ENCODE data around the gene CAMP.

CAMP gene, protein sequence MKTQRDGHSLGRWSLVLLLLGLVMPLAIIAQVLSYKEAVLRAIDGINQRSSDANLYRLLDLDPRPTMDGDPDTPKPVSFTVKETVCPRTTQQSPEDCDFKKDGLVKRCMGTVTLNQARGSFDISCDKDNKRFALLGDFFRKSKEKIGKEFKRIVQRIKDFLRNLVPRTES

DNA sequence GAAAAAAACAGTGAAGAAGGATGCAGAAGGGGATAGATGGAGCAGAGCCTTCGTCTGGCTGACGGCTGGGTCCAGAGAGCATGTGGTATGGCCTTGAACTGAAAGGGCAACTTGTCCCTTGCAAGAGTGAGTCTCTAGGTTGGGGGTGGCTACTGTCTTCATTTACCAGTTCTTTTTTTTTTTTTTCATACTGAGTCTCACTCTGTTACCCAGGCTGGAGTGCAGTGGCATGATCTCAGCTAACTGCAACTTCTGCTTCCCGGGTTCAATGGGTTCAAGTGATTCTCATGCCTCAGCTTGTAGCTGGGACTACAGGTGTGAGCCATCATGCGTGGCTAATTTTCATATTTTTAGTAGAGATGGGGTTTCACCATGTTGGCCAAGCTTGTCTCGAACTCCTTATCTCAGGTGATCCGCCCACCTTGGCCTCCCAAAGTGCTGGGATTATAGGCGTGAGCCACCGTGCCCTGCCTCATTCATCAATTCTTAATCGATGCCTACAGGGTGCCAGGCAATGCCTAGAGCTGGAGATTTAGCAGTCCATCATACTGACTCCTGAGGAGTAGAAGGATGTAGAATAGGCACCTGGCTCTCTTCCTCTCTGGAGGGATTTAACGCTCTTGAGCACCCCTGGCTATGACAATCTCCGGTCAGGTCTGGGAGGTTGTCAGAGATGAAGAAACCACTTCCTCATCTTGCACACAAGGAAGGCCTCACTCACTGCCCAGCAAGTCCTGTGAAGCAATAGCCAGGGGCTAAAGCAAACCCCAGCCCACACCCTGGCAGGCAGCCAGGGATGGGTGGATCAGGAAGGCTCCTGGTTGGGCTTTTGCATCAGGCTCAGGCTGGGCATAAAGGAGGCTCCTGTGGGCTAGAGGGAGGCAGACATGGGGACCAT is at the start of gene CAMP:
Gene CAMP (plus strand): TSS at position 880 of the 898 bp plus-strand sequence. CDS start 17 bp downstream, at position 897.
- Histone ChIP-seq H3K4me3 (no peak within 1 kb of the TSS), H3K27ac (peak within 1 kb of the TSS in 3 of 21 experiments; percentile 20 to 32 (median 32))

GRCh38 chr3:48178072-48178471 is 45.2 kb upstream of the CAMP start:
- Histone ChIP-seq H3K27ac (no peak overlapping the region), H3K4me3 (no peak overlapping the region)

- Histone ChIP-seq H3K4me3 (no peak overlapping the region), H3K27ac (no peak overlapping the region)
These were observed 43.3 kb upstream of the CAMP start for GRCh38 chr3:48180021-48180420.

DNA sequence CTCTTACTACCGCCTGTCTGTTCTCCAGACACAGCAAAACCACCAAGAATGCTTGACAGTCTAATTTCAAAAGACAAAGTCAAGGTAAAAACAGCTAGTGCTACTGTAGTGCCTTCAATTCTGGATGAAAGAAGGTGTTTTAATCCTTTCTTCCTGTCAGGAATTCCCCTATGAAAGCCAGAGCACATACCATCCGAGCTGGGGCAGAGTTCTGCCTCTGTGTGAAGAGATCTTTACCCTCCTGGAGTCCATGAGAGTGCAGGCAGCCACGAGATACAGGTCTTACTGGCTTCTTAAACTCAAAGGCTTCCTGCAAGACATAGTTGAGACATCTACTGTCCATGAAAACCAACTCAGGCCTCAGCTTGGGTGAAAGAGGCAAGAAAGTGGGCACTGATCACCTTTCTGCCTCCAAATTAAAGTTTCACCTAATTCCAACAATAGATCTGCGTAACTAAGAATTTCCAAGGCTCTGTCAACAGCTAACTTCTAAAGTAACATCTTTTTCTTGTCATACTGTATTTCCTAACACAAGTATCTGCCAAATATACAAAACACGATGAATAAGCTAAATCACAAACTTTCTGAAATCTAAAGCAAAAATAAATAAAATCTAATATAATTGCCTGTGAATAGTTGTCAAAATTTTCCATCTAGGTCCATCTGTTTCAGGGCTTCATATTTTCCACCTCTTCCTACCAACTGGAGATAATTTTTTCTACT is 42.6 kb upstream of the CAMP start:
- Histone ChIP-seq H3K4me3 (no peak overlapping the region), H3K27ac (no peak overlapping the region)

DNA sequence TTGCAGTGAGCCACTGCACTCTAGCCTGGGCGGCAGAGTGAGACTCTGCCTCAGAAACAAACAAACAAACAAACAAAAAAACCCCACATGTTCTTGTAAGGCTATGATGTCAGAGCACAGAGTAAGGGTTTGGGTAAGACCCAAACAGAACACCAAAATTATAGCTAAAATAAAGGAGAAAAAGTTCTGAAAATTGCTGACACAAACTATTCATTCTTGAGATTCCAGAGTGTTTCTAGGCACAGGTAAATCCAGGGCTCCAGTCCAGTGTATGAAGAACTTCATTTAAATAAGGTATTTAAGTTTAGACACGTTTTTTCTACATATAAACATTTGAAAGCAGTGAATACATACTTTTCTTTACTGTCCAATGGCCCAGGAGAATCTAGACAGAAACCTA is 39.0 kb upstream of the CAMP start:
- no peak overlapping the region for H3K4me3 ChIP-seq
- no peak overlapping the region for H3K27ac ChIP-seq

DNA sequence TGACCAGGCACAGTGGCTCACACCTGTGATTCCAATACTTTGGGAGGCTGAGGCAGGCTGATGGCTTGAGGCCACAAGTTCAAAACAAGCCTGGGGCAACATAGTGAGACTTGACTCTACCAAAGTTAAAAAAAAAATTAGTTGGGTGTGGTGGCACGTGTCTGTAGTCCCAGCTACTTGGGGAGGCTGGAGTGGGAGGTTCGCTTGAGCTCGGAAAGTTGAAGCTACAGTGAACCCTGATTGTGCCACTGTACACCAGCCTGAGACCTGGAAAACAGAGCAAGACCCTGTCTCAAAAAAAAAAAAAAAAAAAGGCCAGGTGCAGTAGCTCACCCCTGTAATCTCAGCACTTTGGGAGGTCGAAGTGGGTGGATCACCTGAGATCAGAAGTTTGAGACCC is 38.2 kb upstream of the CAMP start:
- no peak overlapping the region for H3K27ac ChIP-seq
- H3K4me3 ChIP-seq, result no peak overlapping the region

- Histone ChIP-seq H3K27ac (peak overlapping the region in 2 of 21 experiments; percentile 39 to 52), H3K4me3 (peak overlapping the region; percentile 53 to 90 (median 80))
These were observed 36.5 kb upstream of the CAMP start for GRCh38 chr3:48186631-48187300.

GRCh38 chr3:48187301-48187578 is 36.1 kb upstream of the CAMP start:
- H3K27ac ChIP-seq, result peak overlapping the region in 14 of 21 experiments; percentile 2 to 68 (median 32)

GRCh38 chr3:48187579-48188265 is 35.6 kb upstream of the CAMP start:
- Histone ChIP-seq H3K4me3 (peak overlapping the region; percentile 53 to 90 (median 80)), H3K27ac (peak overlapping the region in 16 of 21 experiments; percentile 2 to 68 (median 32))

More at GRCh38 chr3:48187301-48187578, 36.1 kb upstream of the CAMP start:
- peak overlapping the region; percentile 53 to 90 (median 80) for H3K4me3 ChIP-seq

- Histone ChIP-seq H3K4me3 (peak within 1 kb of the TSS; percentile 53 to 90 (median 80)), H3K27ac (peak within 1 kb of the TSS in 17 of 21 experiments; percentile 2 to 70 (median 37))
These were observed 34.8 kb upstream of the CAMP start, which contains the start of gene CDC25A for GRCh38 chr3:48188266-48189201. Gene CDC25A, minus strand, starts transcription at chr3:48188417. Its CDS starts 470 bp downstream, at chr3:48187947.

DNA sequence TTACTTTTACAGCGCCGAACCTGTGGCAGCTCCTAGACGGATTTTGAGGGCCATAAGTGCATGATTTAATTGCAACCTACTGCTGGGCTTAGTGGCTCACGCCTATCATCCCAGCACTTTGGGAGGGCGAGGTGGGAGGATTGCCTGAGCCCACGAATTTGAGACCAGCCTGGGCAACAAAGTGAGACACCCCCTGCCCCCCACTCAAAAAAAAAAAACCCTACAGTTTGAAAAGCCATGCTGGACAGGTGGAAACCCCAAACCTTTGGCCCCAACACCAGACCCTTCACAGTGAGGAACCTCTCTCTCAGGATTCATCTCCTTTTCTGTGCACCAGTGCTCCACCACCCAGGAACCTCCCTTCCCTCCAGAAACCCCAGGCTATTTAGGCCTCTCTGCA is 34.0 kb upstream of the CAMP start:
- no peak overlapping the region for H3K27ac ChIP-seq
- no peak overlapping the region for H3K4me3 ChIP-seq

DNA sequence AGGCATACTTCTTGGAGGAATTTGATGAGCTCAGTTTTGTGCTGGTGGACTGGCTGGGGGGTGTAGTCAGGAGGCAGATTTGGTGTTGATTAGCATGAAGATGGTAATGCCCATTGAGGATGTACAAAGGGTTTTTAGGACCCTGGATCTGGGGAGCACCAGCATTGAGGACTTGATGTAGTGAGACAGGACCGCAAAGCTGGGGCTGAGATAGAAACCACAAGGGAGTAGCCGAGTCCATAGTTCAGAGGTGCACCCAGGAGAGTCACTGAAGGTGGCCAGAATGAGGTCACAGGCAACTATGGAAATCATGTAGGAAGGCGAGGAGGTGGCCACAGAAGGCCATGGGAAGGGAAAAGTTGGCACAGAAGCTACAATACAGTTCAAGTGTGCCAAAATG is 32.4 kb upstream of the CAMP start:
- Histone ChIP-seq H3K27ac (no peak overlapping the region), H3K4me3 (no peak overlapping the region)

GRCh38 chr3:48194446-48195071 is 28.7 kb upstream of the CAMP start:
- Histone ChIP-seq H3K27ac (no peak overlapping the region), H3K4me3 (no peak overlapping the region)

DNA sequence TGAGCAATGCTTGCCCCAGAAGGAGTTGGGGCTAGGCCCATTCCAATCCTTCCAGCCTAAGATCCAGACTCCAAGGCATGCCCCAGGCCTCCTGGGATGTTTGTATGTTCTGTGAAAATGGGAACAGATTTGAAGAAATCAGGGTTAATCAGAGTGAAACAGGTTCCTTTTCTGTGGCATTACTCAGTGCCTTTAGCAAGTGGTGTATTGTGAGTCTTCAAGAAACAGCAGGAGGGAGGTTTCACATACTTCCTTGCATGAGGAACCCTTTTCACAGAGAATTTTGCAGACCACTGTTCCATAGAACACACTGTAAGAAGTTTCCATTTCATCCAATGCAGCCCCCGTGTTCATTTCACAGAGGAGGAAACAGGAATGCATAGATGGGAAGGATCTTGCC is 26.7 kb upstream of the CAMP start:
- no peak overlapping the region for H3K27ac ChIP-seq
- no peak overlapping the region for H3K4me3 ChIP-seq

DNA sequence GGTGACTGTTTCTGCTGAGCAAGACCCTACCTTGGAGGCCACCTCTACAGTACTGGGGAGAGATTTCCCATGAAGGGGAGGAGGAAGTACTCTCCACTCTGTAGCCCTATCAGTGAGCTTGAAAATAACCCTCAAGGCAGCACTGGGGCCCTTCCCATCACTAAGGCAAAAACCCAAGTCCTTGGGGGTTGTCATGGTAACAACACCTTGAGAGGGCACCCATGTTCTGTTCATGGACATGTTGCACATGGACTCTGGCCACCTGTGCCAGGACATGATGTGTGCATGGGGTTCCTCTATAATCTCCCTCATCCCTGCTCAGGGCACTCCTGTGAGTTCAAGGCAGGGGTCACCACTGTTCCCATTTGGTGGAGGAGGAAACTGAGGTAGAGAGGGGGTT is 24.2 kb upstream of the CAMP start:
- Histone ChIP-seq H3K4me3 (no peak overlapping the region), H3K27ac (no peak overlapping the region)

DNA sequence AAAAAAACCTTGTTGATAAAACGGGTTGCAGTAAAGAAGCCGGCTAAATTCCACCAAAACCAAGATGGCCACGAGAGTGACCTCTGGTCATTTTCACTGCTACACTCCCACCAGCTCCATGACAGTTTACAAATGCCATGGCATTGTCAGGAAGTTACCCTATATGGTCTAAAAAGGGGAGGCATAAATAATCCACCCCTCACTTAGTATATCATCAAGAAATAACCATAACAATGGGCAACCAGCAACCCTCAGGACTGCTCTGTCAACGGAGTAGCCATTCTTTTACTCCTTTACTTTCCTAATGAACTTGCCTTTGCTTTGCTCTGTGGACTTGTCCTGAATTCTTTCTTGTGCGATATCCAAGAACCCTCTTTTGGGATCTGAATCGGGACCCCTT is 20.7 kb upstream of the CAMP start:
- H3K27ac ChIP-seq, result no peak overlapping the region
- no peak overlapping the region for H3K4me3 ChIP-seq

- no peak overlapping the region for H3K27ac ChIP-seq
- H3K4me3 ChIP-seq, result no peak overlapping the region
These were observed 15.2 kb upstream of the CAMP start for GRCh38 chr3:48208076-48208475.

GRCh38 chr3:48209445-48209844 is 13.8 kb upstream of the CAMP start:
- Histone ChIP-seq H3K4me3 (no peak overlapping the region), H3K27ac (no peak overlapping the region)
